Fibroblast of mammary gland (primary cell): Measurements from ENCODE around the gene CCDC86.

Experiments
- DNase-seq: peaks from one replicate; pipeline ENCODE4 v3.0.0-alpha.2; 2010; ENCODE audit warnings: low read depth
- H3K4me3 ChIP-seq: 2 replicates; pipeline ENCODE4 v1.5.1; 2011; ENCODE audit warnings: low read depth, mild to moderate bottlenecking, low read length, moderate library complexity; ENCODE audit not compliant: control insufficient read depth
- CTCF ChIP-seq: conservative IDR thresholded peaks from 2 replicates; pipeline ENCODE4 v1.5.1; 2011; ENCODE audit warnings: low read depth, low read length, inconsistent platforms; ENCODE audit not compliant: control insufficient read depth, insufficient read depth

CCDC86 gene

GRCh38 chr11:60874421-60875365 is 32.8 kb downstream of the CCDC86 start:
- DNase-seq = no peak
- H3K4me3 ChIP-seq = no peak overlapping the region
- TF ChIP-seq CTCF = no peak

- H3K4me3 ChIP-seq = no peak overlapping the region
- DNase-seq = no peak
- TF ChIP-seq CTCF = no peak
Measured at GRCh38 chr11:60875366-60876167, 33.7 kb downstream of the CCDC86 start.

GRCh38 chr11:60876168-60876485 is 34.2 kb downstream of the CCDC86 start:
- H3K4me3 ChIP-seq = no peak overlapping the region
- no peak for TF ChIP-seq CTCF
- DNase-seq = no peak

GRCh38 chr11:60878245-60879101 is 36.6 kb downstream of the CCDC86 start:
- no peak overlapping the region for H3K4me3 ChIP-seq
- TF ChIP-seq CTCF = no peak
- DNase-seq = no peak

GRCh38 chr11:60879104-60879503 is 37.2 kb downstream of the CCDC86 start:
- DNase-seq = no peak
- no peak overlapping the region for H3K4me3 ChIP-seq
- TF ChIP-seq CTCF = no peak

- no peak overlapping the region for H3K4me3 ChIP-seq
- DNase-seq = no peak
- no peak for TF ChIP-seq CTCF
Measured at GRCh38 chr11:60879971-60880588, 38.2 kb downstream of the CCDC86 start.
